SW480 (cell line): ENCODE data around the gene RPS6KA2.
"Not testable (repeated sequence)": the region's sequence is repeated elsewhere in the genome, so short reads cannot be mapped to it uniquely, and the experiment has no call there.

Experiments used
- DNase-seq: peaks from one replicate; pipeline ENCODE4 v3.0.0-alpha.2; 2016; ENCODE audit warnings: low spot score

Gene RPS6KA2

GRCh38 chr6:166591961-166592520, 35.0 kb downstream of the RPS6KA2 start:
- DNase-seq = no peak

- DNase-seq = no peak
These were observed 36.0 kb downstream of the RPS6KA2 start for GRCh38 chr6:166591026-166591425.

GRCh38 chr6:166589786-166590574, 37.1 kb downstream of the RPS6KA2 start:
- DNase-seq = no peak

DNA sequence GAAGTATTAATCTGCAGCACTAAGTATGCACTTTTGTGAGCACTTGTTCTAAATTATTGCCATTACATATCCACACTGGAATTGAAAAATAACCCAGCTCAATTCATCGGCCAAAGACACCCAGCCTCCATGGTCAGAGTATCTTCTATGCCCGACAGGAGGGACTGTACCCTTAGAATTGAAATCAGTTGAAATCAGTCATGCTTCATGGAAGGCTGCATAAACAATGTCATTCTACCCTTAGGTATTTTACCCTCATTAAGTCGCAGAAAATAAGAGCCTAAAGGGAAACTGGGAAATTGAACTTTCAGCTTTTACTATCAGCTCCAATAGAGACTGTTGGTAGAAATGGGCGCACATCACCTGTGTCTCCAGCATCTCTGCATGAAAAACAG, 37.7 kb downstream of the RPS6KA2 start:
- no peak for DNase-seq

DNA sequence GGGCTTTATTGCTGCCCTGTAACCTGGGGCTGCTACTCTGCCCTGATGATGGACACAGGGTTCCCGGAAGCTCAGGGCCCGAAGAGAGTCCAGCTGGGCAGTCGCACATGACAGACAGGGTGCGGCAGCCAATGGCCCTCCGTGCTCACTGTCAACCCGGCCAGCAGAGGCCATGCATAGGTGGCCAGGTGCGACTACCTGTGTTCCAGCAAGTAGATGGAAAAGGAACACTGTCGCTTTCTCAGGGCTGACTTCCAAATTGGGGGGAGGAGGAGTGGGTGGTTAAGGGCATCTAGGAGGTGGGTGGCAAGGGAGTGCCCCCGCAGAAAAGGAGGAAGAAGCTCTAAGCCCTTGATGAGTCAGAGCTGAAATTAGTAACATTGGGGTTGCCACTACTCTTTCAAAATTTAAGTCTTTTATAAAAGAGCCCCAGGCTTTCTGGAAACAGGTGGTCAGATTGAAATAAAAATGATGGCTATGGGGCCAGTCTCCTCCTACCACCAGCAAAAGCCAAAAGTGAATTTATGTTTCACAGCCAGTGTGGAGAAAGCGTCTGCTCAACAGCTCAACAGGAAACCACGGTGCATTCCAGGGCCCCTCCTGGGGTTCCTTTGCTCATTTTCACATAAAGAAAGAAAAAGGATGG, 38.2 kb downstream of the RPS6KA2 start:
- no peak for DNase-seq

DNA sequence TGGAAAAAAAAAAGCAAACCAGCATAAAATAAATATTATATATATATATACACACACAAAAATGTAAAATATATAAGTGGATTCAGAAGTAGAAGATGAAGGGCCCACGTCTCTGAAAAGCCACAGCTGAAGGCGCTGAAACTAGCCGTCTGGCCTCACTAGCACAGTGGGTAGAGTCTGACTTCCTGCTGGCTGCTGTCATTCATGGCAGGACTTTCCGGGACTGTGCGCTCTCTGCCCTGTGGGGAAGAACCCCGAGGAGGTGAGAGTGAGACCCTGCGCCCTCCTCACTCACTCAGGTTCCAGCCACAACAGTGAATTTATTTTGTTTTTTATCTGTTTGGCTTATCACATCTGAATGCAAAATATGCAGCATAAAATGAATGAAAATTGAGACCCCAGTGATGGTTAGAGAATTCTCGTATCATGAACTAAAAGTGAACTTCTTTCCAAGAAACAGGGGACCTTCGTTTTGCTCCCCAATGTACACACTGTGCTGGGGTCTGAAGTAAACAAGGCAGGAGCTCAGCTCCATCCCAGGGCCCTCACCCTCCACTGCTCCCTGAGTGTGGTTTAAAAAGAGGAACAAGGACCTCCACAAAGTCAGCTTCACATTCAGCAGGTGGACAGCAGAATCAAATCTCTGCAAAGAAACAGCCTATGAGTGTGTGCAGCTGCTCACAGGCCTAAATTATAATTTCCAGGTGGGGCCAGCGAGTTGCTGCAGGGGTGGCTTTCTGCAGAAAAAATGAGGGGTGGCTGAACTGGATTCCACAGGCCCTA, 39.2 kb downstream of the RPS6KA2 start:
- no peak for DNase-seq

DNA sequence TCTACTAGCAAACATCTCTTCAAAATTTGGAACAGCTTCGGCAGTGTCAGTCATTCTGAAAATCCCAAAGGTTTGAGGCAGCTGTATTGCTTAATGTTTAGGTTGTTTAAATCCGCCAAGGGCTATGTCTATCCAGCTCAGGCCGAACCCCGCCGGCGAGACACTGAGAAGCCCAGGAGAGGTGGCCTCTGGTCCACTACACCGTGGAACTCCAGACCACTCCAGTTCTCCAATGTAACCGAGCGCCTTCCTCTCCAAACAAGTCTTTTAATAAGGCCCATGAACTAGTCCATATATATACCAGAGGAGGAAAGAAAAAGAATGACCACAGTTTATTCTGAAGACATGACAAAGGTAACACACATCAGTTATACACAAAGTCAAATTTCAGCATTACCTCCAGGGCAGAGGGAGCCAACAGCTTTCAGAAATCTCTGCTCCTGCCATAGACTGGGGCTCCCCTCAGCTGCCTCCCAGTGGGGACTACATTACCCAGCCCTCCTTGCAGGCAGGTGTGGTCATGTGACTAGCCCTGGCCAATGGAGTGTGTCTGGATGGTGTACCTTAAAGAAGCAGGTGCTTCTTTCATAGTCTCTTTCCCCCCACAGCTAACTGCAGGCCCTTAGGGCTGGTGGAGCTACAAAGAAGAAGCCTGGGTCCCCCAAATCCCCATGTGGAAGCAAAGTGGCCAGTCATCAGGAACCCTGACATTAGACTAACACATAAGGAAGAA, 40.5 kb downstream of the RPS6KA2 start, which contains the start of gene RAMACL:
Gene RAMACL, minus strand, starts transcription at position 255 of the 733 bp plus-strand sequence. Its CDS starts 201 bp downstream, at position 54.
- peak; percentile 30 for DNase-seq

GRCh38 chr6:166584853-166585429, 42.1 kb downstream of the RPS6KA2 start:
- DNase-seq = no peak

DNA sequence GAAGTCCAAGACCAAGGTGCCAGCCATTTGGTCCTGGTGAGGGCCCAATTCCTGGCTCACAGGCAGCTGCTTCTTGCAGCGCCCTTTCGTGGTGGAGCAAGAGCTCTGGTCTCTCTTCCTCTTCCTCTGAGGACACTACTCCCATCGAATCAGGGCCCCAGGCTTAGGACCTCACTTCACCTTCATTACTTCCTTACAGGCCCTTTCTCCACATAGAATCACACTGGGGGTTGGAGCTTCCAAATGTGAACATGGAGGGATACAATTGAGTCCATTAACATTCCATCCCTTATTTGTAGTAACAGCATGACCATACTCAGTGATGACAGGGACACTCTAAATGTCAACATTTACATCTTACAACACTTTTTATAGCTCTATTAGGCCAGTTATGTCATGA, 42.9 kb downstream of the RPS6KA2 start:
- DNase-seq = no peak

DNA sequence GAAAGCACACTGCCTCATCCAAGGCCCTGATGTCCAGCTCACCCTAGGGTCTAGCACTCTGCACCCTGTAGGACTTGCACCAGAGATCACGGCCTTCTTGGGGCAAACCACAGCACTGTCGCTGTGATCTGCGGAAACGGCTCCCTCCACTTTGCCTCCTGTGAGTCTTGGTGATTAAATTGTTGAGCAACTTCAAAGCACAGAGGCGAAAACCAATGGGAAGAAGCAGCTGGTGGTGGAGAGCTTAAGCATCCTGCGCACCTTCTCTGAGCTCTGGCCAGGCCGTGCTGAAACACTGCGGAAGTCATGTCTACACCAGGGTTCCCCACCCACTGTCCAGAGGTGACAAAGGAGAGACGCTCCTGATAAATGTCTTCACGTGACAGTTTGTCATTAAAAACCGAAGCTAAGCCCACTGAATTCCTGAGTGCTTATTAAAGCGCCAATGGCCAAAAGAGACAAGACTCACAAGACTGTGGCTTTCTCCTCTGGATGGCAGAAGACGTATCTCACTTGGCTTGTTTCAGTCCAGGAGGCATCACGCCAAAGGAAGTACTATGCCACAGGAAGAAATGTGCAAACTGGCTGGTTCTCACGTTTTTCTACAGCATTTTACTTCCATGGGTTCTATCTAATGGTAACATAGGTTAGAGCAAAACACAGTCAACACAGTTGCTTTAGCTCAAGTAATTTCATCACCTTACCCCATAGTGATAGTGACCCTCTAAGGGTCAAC, 43.7 kb downstream of the RPS6KA2 start:
- no peak for DNase-seq

DNA sequence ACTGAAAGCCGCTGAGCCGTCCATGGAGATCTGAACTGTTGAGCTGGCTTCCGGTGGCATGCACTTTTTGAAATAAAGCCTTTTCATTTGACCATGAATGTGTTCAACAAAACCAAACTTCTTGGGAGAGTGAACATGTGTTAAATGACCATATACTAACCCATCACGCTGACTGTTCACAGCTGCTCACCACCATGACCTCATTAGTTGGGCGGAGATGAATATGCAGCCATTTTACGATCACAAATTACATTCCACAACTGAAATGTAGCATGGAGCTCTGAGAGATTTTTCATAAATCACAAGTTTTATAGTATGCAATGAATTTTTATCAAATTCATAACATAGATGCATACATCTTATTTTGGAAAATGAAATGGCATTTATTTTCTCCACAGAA, 44.8 kb downstream of the RPS6KA2 start:
- DNase-seq = no peak

DNA sequence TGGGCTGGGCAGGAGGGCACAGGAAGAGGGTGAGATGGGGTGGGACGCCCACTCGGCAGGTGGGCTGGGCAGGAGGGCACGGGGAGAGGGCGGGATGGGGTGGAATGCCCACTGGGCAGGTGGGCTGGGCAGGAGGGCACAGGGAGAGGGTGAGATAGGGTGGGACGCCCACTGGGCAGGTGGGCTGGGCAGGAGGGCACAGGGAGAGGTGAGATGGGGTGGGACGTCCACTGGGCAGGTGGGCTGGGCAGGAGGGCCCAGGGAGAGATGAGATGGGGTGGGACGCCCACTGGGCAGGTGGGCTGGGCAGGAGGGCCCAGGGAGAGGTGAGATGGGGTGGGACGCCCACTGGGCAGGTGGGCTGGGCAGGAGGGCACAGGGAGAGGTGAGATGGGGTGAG, 45.2 kb downstream of the RPS6KA2 start:
- DNase-seq = not testable (repeated sequence)

- no peak for DNase-seq
These were observed 46.0 kb downstream of the RPS6KA2 start for GRCh38 chr6:166581091-166581511.

DNA sequence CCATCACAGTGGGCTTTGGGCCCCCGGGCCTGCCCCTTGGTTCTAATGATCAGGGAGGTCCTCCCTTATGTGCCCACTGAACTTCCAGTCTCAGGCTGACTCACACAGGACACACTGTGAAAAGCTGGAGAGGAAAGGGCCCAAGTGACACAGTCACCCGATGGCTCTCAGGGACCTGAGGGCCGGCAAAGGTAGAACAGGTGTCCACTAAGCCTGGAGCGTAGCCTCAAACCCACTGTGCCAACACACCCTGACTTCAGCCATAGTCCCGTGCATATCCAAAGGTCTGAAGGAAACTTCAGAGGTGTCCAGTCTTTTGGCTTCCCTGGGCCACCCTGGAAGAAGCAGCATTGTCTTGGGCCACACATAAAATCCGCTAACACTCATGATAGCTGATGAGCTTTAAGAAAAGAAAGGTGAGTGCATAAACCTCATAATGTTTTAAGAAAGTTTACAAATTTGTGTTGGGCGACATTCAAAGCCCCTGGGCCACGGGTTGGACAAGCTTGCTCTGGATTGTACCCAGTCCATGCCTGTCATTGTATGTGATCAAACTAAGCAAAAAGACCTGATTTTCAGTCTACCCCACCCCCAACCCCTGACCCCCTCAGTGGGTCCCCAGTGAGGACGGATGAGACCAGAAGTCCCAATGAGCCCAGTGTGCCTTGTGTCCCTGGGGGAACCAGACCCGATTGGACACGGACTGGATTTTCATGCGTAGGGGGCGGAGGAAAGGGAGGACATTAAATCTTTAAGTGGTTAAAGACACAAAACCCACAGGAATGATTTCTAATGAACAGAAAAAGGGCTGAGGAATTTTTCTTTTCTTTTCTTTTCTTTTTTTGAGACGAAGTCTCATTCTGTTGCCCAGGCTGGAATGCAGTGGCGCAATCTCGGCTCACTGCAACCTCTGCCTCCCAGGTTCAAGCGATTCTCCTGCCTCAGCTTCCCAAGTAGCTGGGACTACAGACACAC, 46.7 kb downstream of the RPS6KA2 start:
- DNase-seq = no peak

DNA sequence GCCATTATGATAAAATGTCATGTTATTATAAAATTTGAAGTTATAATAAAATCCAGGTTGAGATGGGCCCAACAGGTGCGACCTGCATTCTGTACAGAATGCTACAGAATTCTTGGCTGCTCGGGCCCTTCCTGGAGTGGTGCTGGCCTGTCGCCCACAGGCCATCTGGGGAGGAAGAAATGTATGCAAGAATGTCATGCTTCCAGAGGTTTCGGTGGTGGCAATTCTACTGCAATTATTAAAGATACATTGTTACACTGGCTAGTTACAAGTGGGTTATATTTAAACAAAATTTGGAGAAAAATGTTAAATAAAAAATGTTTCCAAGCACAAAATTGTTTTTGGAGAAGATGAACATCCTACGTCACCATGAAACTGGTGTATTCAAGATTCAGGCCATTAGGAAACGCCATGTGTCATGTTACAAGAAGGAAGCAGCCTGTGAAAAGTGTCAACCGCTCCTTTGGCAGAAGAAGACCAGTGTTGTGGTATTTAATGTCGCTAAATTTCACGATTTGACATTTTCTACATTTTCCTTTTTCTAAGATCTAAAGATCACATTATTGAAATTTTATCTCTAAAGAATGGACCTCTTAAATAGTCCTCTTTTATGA, 47.7 kb downstream of the RPS6KA2 start:
- no peak for DNase-seq

GRCh38 chr6:166578536-166579236, 48.4 kb downstream of the RPS6KA2 start:
- DNase-seq = no peak

GRCh38 chr6:166575205-166575604, 51.8 kb downstream of the RPS6KA2 start:
- no peak for DNase-seq

DNA sequence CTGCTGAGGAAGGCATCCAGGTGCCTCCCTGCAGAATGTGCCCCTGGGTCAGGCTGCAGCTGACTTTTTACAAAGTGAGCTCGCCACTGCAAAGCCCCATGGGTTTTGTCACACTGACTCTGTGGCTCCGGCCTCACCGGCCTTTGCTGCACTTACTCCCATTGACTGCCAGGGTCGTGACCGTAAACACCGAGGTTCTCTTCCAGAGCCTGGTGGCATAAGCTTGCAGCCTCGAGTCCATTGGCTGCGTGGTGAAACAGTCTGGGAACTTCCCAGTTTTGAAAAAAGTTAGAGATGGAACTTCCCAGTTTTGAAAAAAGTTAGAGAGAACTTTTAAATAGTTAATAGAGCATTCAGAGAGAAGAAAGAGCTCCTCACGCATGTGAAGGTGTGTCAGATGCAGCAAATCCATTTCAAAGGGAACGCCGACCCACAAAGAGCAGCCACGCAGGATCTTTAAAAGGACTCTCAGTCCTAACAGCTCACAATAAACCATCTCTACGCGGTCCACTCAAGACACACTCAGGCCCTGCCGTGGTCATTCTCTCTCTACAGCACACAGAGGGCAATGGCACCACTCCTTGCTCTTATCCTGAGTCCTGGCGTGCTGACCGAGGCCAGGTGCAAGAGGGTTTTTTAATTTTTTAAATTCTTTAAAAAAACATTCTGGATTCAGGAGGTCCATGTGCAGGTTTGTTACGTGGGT, 53.4 kb downstream of the RPS6KA2 start:
- no peak for DNase-seq
